ENCODE data around the gene KDM4E. TPM values are rescaled to one million over a fixed set of nuclear protein-coding genes. Genes with fewer than 3 reads are reported as not detected.
A peak's percentile ranks its signal among the peaks of the same experiment; 100 is the strongest.

KDM4E gene
- total RNA-seq, 3 donors from 2014 or later (not counting 1 experiment from before 2014, with no cell fraction given) = not detected

- Mint-ChIP-seq H3K27ac (peak overlapping the region in 1 of 2 donors; percentile 21), H3K4me3 (peak overlapping the region; percentile 1), H3K27me3 (ENCODE audit: low read depth in 2 of 2) (no peaks in the 10 kb centered on the region), H3K36me3 (no peaks in the 10 kb centered on the region), H3K9me3 (no peaks in the 10 kb centered on the region), H3K4me1 (peaks cover 36 to 38% of the 10 kb centered on the region in 2 donors)
- WGBS (ENCODE audit: insufficient coverage) = 89% methylated on average over 1 of the region's 1 CpG
- DNase-seq = no peak
- no peak for TF ChIP-seq CTCF (IDR thresholded peaks at IDR 0.05)
- Histone ChIP-seq H3K36me3 (ENCODE audit: control insufficient read depth, insufficient read depth, low read length) (peaks cover 4% of the 10 kb centered on the region), H3K27ac (ENCODE audit: low read length) (no peak overlapping the region), H3K27me3 (ENCODE audit: control insufficient read depth, insufficient read depth, low read length) (no peaks in the 10 kb centered on the region), H3K4me3 (ENCODE audit: low read length) (no peak overlapping the region), H3K9me3 (ENCODE audit: control insufficient read depth, insufficient read depth, low read length) (no peaks in the 10 kb centered on the region), H3K4me1 (ENCODE audit: control insufficient read depth, insufficient read depth, low read length) (peaks cover 6% of the 10 kb centered on the region)
- no peak for ATAC-seq
- intact Hi-C loops (cut with micrococcal nuclease) = no loop called here
Measured at GRCh38 chr11:95070471-95070870, 45.4 kb downstream of the KDM4E start.

GRCh38 chr11:95072948-95073347 is 47.9 kb downstream of the KDM4E start:
- intact Hi-C loops (cut with micrococcal nuclease) = no loop called here

GRCh38 chr11:95074792-95075563 is 49.9 kb downstream of the KDM4E start:
- no peaks in the 10 kb centered on the region for H3K27me3 ChIP-seq (ENCODE audit: control insufficient read depth, insufficient read depth, low read length)
- peaks cover 4% of the 10 kb centered on the region for H3K36me3 ChIP-seq (ENCODE audit: control insufficient read depth, insufficient read depth, low read length)
- ATAC-seq (no peak), DNase-seq (no peak)
- TF ChIP-seq CTCF (IDR thresholded peaks at IDR 0.05) = no peak
- Mint-ChIP-seq H3K4me3 (no peak overlapping the region), H3K27ac (no peak overlapping the region), H3K9me3 (no peaks in the 10 kb centered on the region), H3K36me3 (no peaks in the 10 kb centered on the region), H3K4me1 (peaks cover 8 to 9% of the 10 kb centered on the region in 2 donors), H3K27me3 (ENCODE audit: low read depth in 2 of 2) (peaks cover 0 to 11% of the 10 kb centered on the region in 2 donors)
- H3K4me1 ChIP-seq (ENCODE audit: control insufficient read depth, insufficient read depth, low read length) = peaks cover 1% of the 10 kb centered on the region
- H3K9me3 ChIP-seq (ENCODE audit: control insufficient read depth, insufficient read depth, low read length) = no peaks in the 10 kb centered on the region
- intact Hi-C loops (cut with micrococcal nuclease) = no loop called here
- WGBS (ENCODE audit: insufficient coverage) = 62% methylated on average over 7 of the region's 8 CpGs
- H3K27ac ChIP-seq (ENCODE audit: low read length) = no peak overlapping the region
- H3K4me3 ChIP-seq (ENCODE audit: low read length) = no peak overlapping the region

More at GRCh38 chr11:95072948-95073347, 47.9 kb downstream of the KDM4E start:
- peak overlapping the region in 1 of 2 donors; percentile 28 for H3K27ac Mint-ChIP-seq
- H3K9me3 Mint-ChIP-seq = no peaks in the 10 kb centered on the region
- Histone ChIP-seq H3K27me3 (ENCODE audit: control insufficient read depth, insufficient read depth, low read length) (no peaks in the 10 kb centered on the region), H3K9me3 (ENCODE audit: control insufficient read depth, insufficient read depth, low read length) (no peaks in the 10 kb centered on the region), H3K36me3 (ENCODE audit: control insufficient read depth, insufficient read depth, low read length) (peaks cover 4% of the 10 kb centered on the region), H3K27ac (ENCODE audit: low read length) (no peak overlapping the region), H3K4me1 (ENCODE audit: control insufficient read depth, insufficient read depth, low read length) (peaks cover 6% of the 10 kb centered on the region), H3K4me3 (ENCODE audit: low read length) (no peak overlapping the region)
- ATAC-seq (no peak), DNase-seq (no peak)
- H3K4me1 Mint-ChIP-seq = peaks cover 24 to 28% of the 10 kb centered on the region in 2 donors
- TF ChIP-seq CTCF (IDR thresholded peaks at IDR 0.05) = no peak
- peaks cover 0 to 3% of the 10 kb centered on the region in 2 donors for H3K27me3 Mint-ChIP-seq (ENCODE audit: low read depth in 2 of 2)
- H3K36me3 Mint-ChIP-seq = no peaks in the 10 kb centered on the region
- no peak overlapping the region for H3K4me3 Mint-ChIP-seq

GRCh38 chr11:95076416-95076815 is 51.4 kb downstream of the KDM4E start:
- no peaks in the 10 kb centered on the region for H3K36me3 Mint-ChIP-seq
- Histone ChIP-seq H3K4me3 (ENCODE audit: low read length) (no peak overlapping the region), H3K27me3 (ENCODE audit: control insufficient read depth, insufficient read depth, low read length) (no peaks in the 10 kb centered on the region), H3K36me3 (ENCODE audit: control insufficient read depth, insufficient read depth, low read length) (peaks cover under 1% of the 10 kb centered on the region), H3K9me3 (ENCODE audit: control insufficient read depth, insufficient read depth, low read length) (no peaks in the 10 kb centered on the region), H3K27ac (ENCODE audit: low read length) (no peak overlapping the region), H3K4me1 (ENCODE audit: control insufficient read depth, insufficient read depth, low read length) (no peaks in the 10 kb centered on the region)
- no peaks in the 10 kb centered on the region for H3K4me1 Mint-ChIP-seq
- H3K27ac Mint-ChIP-seq = no peak overlapping the region
- intact Hi-C loops (cut with micrococcal nuclease) = no loop called here
- ATAC-seq = no peak
- H3K9me3 Mint-ChIP-seq = no peaks in the 10 kb centered on the region
- no peak for DNase-seq
- no peak overlapping the region for H3K4me3 Mint-ChIP-seq
- 20% methylated on average over 1 of the region's 1 CpG for WGBS (ENCODE audit: insufficient coverage)
- TF ChIP-seq CTCF (IDR thresholded peaks at IDR 0.05) = no peak
- H3K27me3 Mint-ChIP-seq (ENCODE audit: low read depth in 2 of 2) = peaks cover 0 to 11% of the 10 kb centered on the region in 2 donors

All from natural killer cell (primary cell).